ENCODE data around the gene DLG1.

Gene DLG1

DNA sequence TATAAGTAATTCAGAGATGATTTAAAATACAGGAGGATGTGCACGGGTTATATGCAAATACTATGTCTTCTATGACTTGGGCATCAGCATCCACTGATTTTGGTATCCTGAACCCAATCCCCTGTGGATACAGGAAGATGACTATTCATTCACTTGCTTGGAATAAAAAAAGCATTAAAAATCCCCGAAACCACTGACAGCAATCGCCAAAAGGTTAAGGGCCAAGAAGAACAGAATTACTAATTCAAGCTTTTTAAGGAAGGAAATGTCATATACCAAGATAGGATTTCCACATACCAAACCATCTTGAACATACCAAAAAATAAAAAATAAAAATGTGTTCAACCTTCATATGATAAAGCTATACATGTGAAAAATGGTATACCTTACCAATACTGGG, 93.7 kb downstream of the DLG1 start:
- TF ChIP-seq POLR2AphosphoS5 (IDR thresholded peaks at IDR 0.05; ENCODE audit: low read depth, low read length) (no peak), TAF1 (IDR thresholded peaks at IDR 0.05; ENCODE audit: borderline replicate concordance, insufficient read depth, low read length) (no peak), FOXP2 (optimal IDR thresholded peaks at IDR 0.05; ENCODE audit: borderline replicate concordance, extremely low read depth, extremely low read length, insufficient read depth) (no peak), SIN3A (IDR thresholded peaks at IDR 0.05; ENCODE audit: borderline replicate concordance, insufficient read depth, low read length) (no peak)
- TF ChIP-seq, protein P1, sequence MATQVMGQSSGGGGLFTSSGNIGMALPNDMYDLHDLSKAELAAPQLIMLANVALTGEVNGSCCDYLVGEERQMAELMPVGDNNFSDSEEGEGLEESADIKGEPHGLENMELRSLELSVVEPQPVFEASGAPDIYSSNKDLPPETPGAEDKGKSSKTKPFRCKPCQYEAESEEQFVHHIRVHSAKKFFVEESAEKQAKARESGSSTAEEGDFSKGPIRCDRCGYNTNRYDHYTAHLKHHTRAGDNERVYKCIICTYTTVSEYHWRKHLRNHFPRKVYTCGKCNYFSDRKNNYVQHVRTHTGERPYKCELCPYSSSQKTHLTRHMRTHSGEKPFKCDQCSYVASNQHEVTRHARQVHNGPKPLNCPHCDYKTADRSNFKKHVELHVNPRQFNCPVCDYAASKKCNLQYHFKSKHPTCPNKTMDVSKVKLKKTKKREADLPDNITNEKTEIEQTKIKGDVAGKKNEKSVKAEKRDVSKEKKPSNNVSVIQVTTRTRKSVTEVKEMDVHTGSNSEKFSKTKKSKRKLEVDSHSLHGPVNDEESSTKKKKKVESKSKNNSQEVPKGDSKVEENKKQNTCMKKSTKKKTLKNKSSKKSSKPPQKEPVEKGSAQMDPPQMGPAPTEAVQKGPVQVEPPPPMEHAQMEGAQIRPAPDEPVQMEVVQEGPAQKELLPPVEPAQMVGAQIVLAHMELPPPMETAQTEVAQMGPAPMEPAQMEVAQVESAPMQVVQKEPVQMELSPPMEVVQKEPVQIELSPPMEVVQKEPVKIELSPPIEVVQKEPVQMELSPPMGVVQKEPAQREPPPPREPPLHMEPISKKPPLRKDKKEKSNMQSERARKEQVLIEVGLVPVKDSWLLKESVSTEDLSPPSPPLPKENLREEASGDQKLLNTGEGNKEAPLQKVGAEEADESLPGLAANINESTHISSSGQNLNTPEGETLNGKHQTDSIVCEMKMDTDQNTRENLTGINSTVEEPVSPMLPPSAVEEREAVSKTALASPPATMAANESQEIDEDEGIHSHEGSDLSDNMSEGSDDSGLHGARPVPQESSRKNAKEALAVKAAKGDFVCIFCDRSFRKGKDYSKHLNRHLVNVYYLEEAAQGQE (IDR thresholded peaks at IDR 0.05; ENCODE audit: insufficient read depth in 1 of 2, low read depth in 2 of 2, low read length in 2 of 2), result no peak

DNA sequence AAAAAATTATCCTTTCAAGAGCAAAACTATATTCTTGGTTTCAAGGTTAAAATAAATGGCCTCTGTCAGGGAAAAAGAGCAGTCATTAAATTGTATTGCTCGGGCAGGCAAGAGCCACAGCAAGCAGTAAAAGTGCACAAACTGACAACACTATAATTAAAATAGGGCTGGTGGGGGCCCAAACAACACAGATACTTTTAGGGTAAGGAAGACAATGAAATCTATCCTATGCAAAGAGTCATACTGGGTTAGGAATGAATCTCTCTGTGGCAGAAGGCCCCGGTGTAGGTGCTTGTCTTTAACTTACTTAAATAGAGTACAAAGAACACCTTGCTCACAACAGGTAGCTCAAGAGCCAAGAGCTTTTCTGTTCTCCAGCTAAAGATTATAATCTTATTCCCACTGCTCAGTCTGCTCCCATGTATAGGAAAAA, 94.7 kb downstream of the DLG1 start:
- TF ChIP-seq FOXP2 (optimal IDR thresholded peaks at IDR 0.05; ENCODE audit: borderline replicate concordance, extremely low read depth, extremely low read length, insufficient read depth), result no peak
- no peak for TF ChIP-seq POLR2AphosphoS5 (IDR thresholded peaks at IDR 0.05; ENCODE audit: low read depth, low read length)
- TF ChIP-seq TAF1 (IDR thresholded peaks at IDR 0.05; ENCODE audit: borderline replicate concordance, insufficient read depth, low read length), result no peak
- TF ChIP-seq, protein P1 (IDR thresholded peaks at IDR 0.05; ENCODE audit: insufficient read depth in 1 of 2, low read depth in 2 of 2, low read length in 2 of 2), result no peak
- no peak for TF ChIP-seq SIN3A (IDR thresholded peaks at IDR 0.05; ENCODE audit: borderline replicate concordance, insufficient read depth, low read length)

DNA sequence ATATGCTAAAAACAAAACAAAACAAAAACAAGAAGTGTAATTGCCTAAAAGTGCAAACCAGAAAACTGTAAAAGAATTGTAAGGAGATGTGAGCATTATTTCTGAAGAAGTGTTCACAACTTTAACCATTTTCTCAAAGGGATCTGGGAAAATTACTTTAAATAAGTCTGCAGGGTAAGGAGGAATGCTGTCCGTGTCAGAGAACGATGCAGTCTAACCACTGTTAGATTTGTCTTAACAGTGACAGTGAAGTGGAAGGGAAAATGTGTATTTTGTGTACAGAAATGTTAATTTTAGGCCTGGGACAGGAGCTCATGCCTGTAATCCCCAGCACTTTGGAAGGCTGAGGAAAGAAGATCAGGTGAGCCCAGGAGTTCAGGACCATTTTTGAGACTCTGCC, 95.7 kb downstream of the DLG1 start:
- TF ChIP-seq TAF1 (IDR thresholded peaks at IDR 0.05; ENCODE audit: borderline replicate concordance, insufficient read depth, low read length) (no peak), FOXP2 (optimal IDR thresholded peaks at IDR 0.05; ENCODE audit: borderline replicate concordance, extremely low read depth, extremely low read length, insufficient read depth) (no peak), POLR2AphosphoS5 (IDR thresholded peaks at IDR 0.05; ENCODE audit: low read depth, low read length) (no peak), SIN3A (IDR thresholded peaks at IDR 0.05; ENCODE audit: borderline replicate concordance, insufficient read depth, low read length) (no peak)
- TF ChIP-seq, protein P1 (IDR thresholded peaks at IDR 0.05; ENCODE audit: insufficient read depth in 1 of 2, low read depth in 2 of 2, low read length in 2 of 2), result no peak

DNA sequence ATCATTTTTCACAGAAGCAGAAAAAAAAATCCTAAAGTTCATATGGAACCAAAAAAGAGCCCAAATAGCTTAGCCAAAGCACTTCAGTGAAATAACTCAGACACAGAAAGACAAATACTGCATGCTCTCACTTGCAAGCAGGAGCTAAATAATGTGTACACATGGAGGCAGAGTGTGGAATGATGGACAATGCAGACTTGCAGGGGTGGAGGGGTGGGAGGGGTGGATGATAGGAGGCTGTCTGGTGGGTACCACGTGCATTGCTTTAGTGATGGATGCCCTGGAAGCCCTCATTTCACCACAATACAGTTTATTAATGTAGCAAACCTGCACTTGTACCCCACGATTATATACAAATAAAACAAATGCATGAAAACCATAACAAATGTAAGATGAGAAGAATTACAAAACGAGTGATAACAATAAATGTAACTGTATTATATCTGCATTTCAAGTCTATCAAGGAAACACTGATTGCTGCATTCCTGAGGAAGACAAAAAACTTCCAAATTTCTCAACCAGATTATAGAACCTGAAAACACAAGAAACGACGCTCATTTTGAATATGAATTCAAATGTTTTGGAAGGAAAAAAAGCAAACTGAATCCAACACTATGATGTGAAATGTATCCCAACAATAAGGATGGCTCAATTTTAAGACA, 96.5 kb downstream of the DLG1 start:
- no peak for TF ChIP-seq POLR2AphosphoS5 (IDR thresholded peaks at IDR 0.05; ENCODE audit: low read depth, low read length)
- no peak for TF ChIP-seq FOXP2 (optimal IDR thresholded peaks at IDR 0.05; ENCODE audit: borderline replicate concordance, extremely low read depth, extremely low read length, insufficient read depth)
- TF ChIP-seq, protein P1 (IDR thresholded peaks at IDR 0.05; ENCODE audit: insufficient read depth in 1 of 2, low read depth in 2 of 2, low read length in 2 of 2), result no peak
- TF ChIP-seq TAF1 (IDR thresholded peaks at IDR 0.05; ENCODE audit: borderline replicate concordance, insufficient read depth, low read length), result no peak
- no peak for TF ChIP-seq SIN3A (IDR thresholded peaks at IDR 0.05; ENCODE audit: borderline replicate concordance, insufficient read depth, low read length)
